A549 (cell line): ENCODE measurements around the gene LGALS4. TPM values are rescaled to one million over a fixed set of nuclear protein-coding genes. Genes with fewer than 3 reads are reported as not detected.

Source experiments
- ATAC-seq, 2 experiments: fragments of 200-7000 bp in 1 of 2; fragments of >200 bp in 1 of 2; cut with Nextera tagmentation in 1 of 2; cut with Tn5 transposase in 1 of 2; 3 replicates each; pipeline versions ENCODE4 v1.8.0 to v1.9.1; 2018 to 2020; ENCODE audit warnings: mild to moderate bottlenecking in 1 of 2, moderate library complexity in 1 of 2
- CTCF ChIA-PET: fragments of 300-600 bp; sonication (Branson Sonifier 250); formaldehyde crosslinking; extraction: SDS; loops from one replicate; lab custom pipeline; 2021; ENCODE audit warnings: antibody characterized with exemption, inconsistent platforms; lab: Yijun Ruan, JAX
- POLR2A ChIA-PET: fragments of 350-600 bp; formaldehyde crosslinking; extraction: SDS; loops from one replicate; lab custom pipeline; 2021; ENCODE audit warnings: antibody characterized with exemption, inconsistent platforms; lab: Yijun Ruan, JAX
- DNase-seq, 2 experiments: peaks; one replicate each; pipeline versions ENCODE4 v3.0.0 to v3.0.0-alpha.2; 2011 to 2016; ENCODE audit warnings: low read depth in 1 of 2, low spot score in 1 of 2
- FAIRE-seq: peaks from 2 replicates; lab custom pipeline; 2011; peaks lifted over from hg19 to GRCh38; lab: Jason Lieb, UNC
- H3K27ac ChIP-seq, 2 experiments: fragments of >200 bp; sonication (Bioruptor Twin); formaldehyde crosslinking; 3 replicates each; pipeline ENCODE4 v1.5.1; 2016 to 2017
- H3K4me1 ChIP-seq: fragments of >200 bp; sonication (Bioruptor Twin); formaldehyde crosslinking; 3 replicates; pipeline ENCODE4 v1.6.1; 2016
- H3K4me2 ChIP-seq: fragments of >200 bp; sonication (Bioruptor Twin); formaldehyde crosslinking; 3 replicates; pipeline ENCODE4 v1.6.1; 2016
- H3K4me3 ChIP-seq: fragments of >200 bp; sonication (Bioruptor Twin); formaldehyde crosslinking; 3 replicates; pipeline ENCODE4 v1.5.1; 2016
- H3K9me3 ChIP-seq: fragments of >200 bp; sonication (Bioruptor Twin); formaldehyde crosslinking; 3 replicates; pipeline ENCODE4 v1.6.1; 2016
- CEBPB ChIP-seq, 2 experiments: fragments of >200 bp in 1 of 2; sonication (Bioruptor Twin) in 1 of 2; formaldehyde crosslinking in 1 of 2; IDR thresholded peaks; 2 replicates each; pipeline ENCODE4 v1.6.1; 2012 to 2016
- CHD4 ChIP-seq: fragments of 200-600 bp; sonication (generic); IDR thresholded peaks from 2 replicates; pipeline ENCODE4 v1.6.1; 2016; ENCODE audit warnings: antibody characterized with exemption, mild to moderate bottlenecking, borderline replicate concordance
- EHMT2 ChIP-seq: fragments of 200-600 bp; sonication (generic); IDR thresholded peaks from 2 replicates; pipeline ENCODE4 v1.6.1; 2016; ENCODE audit warnings: antibody characterized with exemption, low read depth, mild to moderate bottlenecking, moderate library complexity
- EP300 ChIP-seq, 2 experiments: fragments of >200 bp; sonication (Bioruptor Twin); formaldehyde crosslinking; IDR thresholded peaks; 2 replicates in 1 of 2; 3 replicates in 1 of 2; pipeline ENCODE4 v1.6.1; 2016 to 2017
- FOSB ChIP-seq: fragments of 250-450 bp; sonication (Bioruptor Pico); IDR thresholded peaks from 2 replicates; pipeline ENCODE4 v1.5.0; 2020; ENCODE audit warnings: mild to moderate bottlenecking, moderate library complexity
- HOXA7 ChIP-seq: fragments of 250-450 bp; sonication (Bioruptor Pico); IDR thresholded peaks from 2 replicates; pipeline ENCODE4 v1.5.0; 2020; ENCODE audit warnings: mild to moderate bottlenecking, moderate library complexity
- JUNB ChIP-seq: fragments of >200 bp; sonication (Bioruptor Twin); formaldehyde crosslinking; IDR thresholded peaks from 2 replicates; pipeline ENCODE4 v1.6.1; 2016
- MAZ ChIP-seq: fragments of 150-350 bp; IDR thresholded peaks from 2 replicates; pipeline ENCODE4 v1.6.1; 2014; ENCODE audit warnings: antibody characterized with exemption, low read depth, low read length, borderline replicate concordance
- MYC ChIP-seq: IDR thresholded peaks from 2 replicates; pipeline ENCODE4 v1.6.1; 2012; ENCODE audit warnings: mild to moderate bottlenecking, inconsistent platforms, low read length, improper control_type of control experiment, borderline replicate concordance
- RFX5 ChIP-seq: fragments of 450-650 bp; IDR thresholded peaks from 2 replicates; pipeline ENCODE4 v1.7.1; 2014; ENCODE audit warnings: antibody characterized with exemption, mild to moderate bottlenecking, moderate library complexity
- RNF2 ChIP-seq: fragments of 200-600 bp; sonication (generic); IDR thresholded peaks from 2 replicates; pipeline ENCODE4 v1.6.1; 2016; ENCODE audit warnings: low read depth, mild to moderate bottlenecking, antibody characterized with exemption, moderate library complexity, borderline replicate concordance
- TP53 ChIP-seq: fragments of 250-450 bp; sonication (Bioruptor Pico); IDR thresholded peaks from 2 replicates; pipeline ENCODE4 v1.5.0; 2021; ENCODE audit warnings: mild to moderate bottlenecking, moderate library complexity
- WGBS: methylation state at CpG from one replicate; pipeline ENCODE4 v1.1.6; 2017; ENCODE audit errors: missing lambda C conversion rate; 5-methylcytosine and 5-hydroxymethylcytosine counted together
- polyA plus RNA-seq, 4 experiments: library from polyadenylated mRNA; depleted of rRNA in 3 of 4; stranded (reverse); fragments of >200 nt; fragmentation: RNase III in 1 of 4; extraction: RNeasy Plus Mini Kit Qiagen cat#74134 plus additional on column Dnase treatment in 1 of 4; gene quantifications; 2 replicates in 3 of 4; 3 replicates in 1 of 4; pipeline ENCODE4 v1.2.3, GENCODE V29; 2011 to 2017
- TF ChIP-seq, protein P1 (sequence below): IDR thresholded peaks from 2 replicates; pipeline ENCODE4 v1.6.1; 2012
- TF ChIP-seq, protein P2 (sequence below): fragments of 450-650 bp; IDR thresholded peaks from 2 replicates; pipeline ENCODE4 v1.6.1; 2014; ENCODE audit warnings: antibody characterized with exemption
- TF ChIP-seq, protein P3 (sequence below): IDR thresholded peaks from 2 replicates; pipeline ENCODE4 v1.6.1; 2012; ENCODE audit warnings: low read depth, borderline replicate concordance
- TF ChIP-seq, protein P4 (sequence below): IDR thresholded peaks from 2 replicates; pipeline ENCODE4 v1.6.1; 2012
- TF ChIP-seq, protein P5 (sequence below): fragments of 250-450 bp; sonication (Bioruptor Pico); IDR thresholded peaks from 2 replicates; pipeline ENCODE4 v1.5.0; 2020; ENCODE audit warnings: low read depth, mild to moderate bottlenecking, moderate library complexity

The LGALS4 gene
- polyA plus RNA-seq, 2 of the 4 experiments (the other 2 are of a cell fraction), result 0.94 to 2.5 TPM

DNA sequence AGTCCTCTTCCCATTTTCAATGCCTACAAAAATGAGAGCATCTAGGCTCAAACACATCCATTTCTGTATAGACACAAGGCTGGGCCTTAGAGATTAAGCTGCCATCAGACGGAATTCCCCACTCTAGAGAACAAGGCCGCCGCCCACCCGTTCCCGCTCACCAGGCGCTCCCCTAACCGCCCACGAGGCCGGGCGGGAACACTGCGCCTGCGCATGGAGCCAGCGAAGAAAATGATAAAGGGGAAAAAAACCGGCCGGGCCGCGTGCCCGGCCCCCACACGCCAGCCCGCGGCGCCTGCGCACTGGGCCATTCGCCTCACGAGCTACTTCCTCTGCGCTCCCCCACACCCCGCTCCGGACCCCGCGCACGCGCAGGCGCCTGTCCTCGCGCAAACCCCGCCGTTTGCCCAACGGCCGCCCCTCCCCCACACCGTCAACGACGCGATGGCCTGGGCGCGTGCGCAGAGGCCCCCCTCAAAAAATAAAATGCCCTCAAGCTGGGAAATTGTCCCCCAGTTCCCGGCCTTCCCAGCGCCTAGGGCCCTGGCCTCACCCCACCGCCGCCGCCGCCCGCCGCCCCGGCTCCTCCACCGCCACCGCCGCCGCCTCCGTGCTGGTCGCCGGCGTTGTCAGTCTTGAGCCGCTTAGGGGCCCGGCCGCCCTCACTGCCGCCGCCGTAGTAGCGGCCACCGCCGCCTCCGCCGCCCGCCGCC is 36.6 kb upstream of the LGALS4 start (continued):
- peak; percentile 100 for TF ChIP-seq MYC
- TF ChIP-seq, protein P1, sequence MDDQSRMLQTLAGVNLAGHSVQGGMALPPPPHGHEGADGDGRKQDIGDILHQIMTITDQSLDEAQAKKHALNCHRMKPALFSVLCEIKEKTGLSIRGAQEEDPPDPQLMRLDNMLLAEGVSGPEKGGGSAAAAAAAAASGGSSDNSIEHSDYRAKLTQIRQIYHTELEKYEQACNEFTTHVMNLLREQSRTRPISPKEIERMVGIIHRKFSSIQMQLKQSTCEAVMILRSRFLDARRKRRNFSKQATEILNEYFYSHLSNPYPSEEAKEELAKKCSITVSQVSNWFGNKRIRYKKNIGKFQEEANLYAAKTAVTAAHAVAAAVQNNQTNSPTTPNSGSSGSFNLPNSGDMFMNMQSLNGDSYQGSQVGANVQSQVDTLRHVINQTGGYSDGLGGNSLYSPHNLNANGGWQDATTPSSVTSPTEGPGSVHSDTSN, result peak; percentile 77
- TF ChIP-seq EP300 (IDR thresholded peaks at IDR 0.05), result peak in 1 of 2 experiments; percentile 43; a peak in 1 of 5 replicates
- TF ChIP-seq, protein P2, sequence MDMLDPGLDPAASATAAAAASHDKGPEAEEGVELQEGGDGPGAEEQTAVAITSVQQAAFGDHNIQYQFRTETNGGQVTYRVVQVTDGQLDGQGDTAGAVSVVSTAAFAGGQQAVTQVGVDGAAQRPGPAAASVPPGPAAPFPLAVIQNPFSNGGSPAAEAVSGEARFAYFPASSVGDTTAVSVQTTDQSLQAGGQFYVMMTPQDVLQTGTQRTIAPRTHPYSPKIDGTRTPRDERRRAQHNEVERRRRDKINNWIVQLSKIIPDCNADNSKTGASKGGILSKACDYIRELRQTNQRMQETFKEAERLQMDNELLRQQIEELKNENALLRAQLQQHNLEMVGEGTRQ, result peak; percentile 75
- TF ChIP-seq, protein P3, sequence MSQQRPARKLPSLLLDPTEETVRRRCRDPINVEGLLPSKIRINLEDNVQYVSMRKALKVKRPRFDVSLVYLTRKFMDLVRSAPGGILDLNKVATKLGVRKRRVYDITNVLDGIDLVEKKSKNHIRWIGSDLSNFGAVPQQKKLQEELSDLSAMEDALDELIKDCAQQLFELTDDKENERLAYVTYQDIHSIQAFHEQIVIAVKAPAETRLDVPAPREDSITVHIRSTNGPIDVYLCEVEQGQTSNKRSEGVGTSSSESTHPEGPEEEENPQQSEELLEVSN, result peak; percentile 99
- TF ChIP-seq CHD4, result no peak
- no peak for TF ChIP-seq FOSB
- TF ChIP-seq CEBPB (IDR thresholded peaks at IDR 0.05), result peak in 1 of 2 experiments; percentile 66; a peak in 1 of 4 replicates
- TF ChIP-seq, protein P4, sequence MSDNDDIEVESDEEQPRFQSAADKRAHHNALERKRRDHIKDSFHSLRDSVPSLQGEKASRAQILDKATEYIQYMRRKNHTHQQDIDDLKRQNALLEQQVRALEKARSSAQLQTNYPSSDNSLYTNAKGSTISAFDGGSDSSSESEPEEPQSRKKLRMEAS, result peak; percentile 100
- TF ChIP-seq, all 56 proteins: peak for 22

DNA sequence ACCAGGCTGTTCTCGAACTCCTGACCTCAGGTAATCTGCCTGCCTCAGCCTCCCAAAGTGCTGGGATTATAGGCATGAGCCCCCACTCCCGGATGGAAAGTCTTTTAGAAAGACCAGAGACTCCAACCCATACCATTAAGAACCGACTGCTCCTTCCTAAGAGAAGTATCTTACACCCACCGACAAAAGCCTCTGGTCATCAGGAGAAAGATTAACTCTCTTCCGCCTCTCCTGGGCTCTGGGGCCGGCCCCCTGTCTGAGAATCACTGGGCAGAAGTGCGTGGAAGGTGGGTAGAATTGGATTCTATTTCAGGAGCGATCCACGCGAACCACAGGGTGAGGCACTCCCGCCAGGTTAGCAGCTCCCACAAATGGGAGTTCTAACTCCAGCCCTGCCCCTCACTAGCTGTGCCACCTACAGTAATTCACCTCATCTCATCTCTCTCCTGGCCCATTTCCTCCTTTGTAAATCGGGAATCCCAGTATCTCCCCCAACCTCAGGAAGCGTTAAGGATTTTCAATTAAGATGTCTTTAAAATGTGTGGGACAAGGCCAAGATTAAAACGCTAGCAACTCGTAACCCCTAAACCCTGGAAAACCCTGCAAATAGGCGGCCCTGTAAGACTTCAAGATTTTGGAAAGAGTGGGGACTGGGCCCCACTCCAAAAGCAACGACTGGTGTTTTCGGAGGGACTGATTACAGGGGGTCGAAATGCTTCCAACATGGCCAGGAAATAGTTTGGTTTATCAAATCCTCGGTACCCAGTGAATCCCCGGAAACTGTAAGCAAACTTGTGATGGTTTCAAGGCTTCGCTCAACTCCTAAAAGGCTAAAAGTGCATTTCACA is 35.8 kb upstream of the LGALS4 start:
- peak; percentile 59 for FAIRE-seq
- CTCF ChIA-PET, result interaction anchor here (0.5 to 4.3 kb wide), 22 partner anchors 8 to 214 kb away, joined by 3 to 21 read pairs (median 3); partner anchors contain the start of genes ECH1, MRPS12 and SARS2
- 7% methylated on average over 22 of the region's 22 CpGs for WGBS
- Histone ChIP-seq H3K9me3 (no peaks in the 10 kb centered on the region), H3K27ac (peak overlapping the region; percentile 93 to 96), H3K4me3 (peak overlapping the region; percentile 69)
- ATAC-seq, result no peak
- TF ChIP-seq HOXA7 (peak; percentile 75; the same call in 1 of the 2 replicates), RFX5 (peak; percentile 14; the same call in 1 of the 2 replicates), FOSB (peak; percentile 70; the same call in 1 of the 2 replicates), RNF2 (no peak), TP53 (CRISPR knock-in tag) (peak; percentile 87)
- TF ChIP-seq, protein P3, result no peak
- TF ChIP-seq, protein P5, sequence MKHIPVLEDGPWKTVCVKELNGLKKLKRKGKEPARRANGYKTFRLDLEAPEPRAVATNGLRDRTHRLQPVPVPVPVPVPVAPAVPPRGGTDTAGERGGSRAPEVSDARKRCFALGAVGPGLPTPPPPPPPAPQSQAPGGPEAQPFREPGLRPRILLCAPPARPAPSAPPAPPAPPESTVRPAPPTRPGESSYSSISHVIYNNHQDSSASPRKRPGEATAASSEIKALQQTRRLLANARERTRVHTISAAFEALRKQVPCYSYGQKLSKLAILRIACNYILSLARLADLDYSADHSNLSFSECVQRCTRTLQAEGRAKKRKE (CRISPR knock-in tag), result peak; percentile 36; the same call in 1 of the 2 replicates
- TF ChIP-seq, all 56 proteins: peak for 5
- POLR2A ChIA-PET, result interaction anchor here (0.5 to 2.8 kb wide), 37 partner anchors 10 to 917 kb away, joined by 3 to 62 read pairs (median 4); partner anchors contain the start of genes ACTN4, ECH1, EIF3K and FBXO17
- peak overlapping the region; percentile 85 for H3K4me2 ChIP-seq
- peaks cover 56% of the 10 kb centered on the region for H3K4me1 ChIP-seq
- DNase-seq, result peak in 1 of 2 experiments; percentile 39

DNA sequence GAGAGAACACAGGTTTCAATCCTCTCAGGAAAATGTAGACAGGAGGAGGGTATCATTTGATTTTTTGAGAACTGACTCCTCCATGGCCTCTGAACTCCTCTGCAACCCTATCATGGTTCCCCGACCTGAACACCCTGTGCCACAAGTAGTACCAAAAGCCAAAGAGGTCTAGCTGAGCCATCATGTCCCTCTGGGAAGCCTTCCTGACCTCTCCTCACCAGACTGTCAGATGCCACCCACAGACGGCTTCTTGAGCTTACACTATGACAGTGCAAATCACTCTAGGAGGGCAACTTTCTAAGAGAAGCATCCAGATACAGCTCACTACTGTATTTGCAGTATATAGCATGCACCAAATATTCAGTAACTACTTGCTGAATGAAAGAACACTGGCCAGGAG is 33.4 kb upstream of the LGALS4 start:
- H3K27ac ChIP-seq, result peak overlapping the region in 1 of 2 experiments; percentile 93; a peak in 2 of 6 replicates
- H3K4me1 ChIP-seq, result peaks cover 69% of the 10 kb centered on the region
- POLR2A ChIA-PET, result interaction anchor here (1.0 to 1.9 kb wide), 3 partner anchors 8 to 14 kb away, joined by 5 to 12 read pairs (median 8); partner anchors contain the start of gene ECH1
- no peak overlapping the region for H3K4me3 ChIP-seq
- H3K9me3 ChIP-seq, result no peaks in the 10 kb centered on the region
- H3K4me2 ChIP-seq, result peak overlapping the region; percentile 1; the same call in 1 of the 3 replicates
- DNase-seq, result peak in 1 of 2 experiments; percentile 18
- no peak for FAIRE-seq
- ATAC-seq, result no peak
- CTCF ChIA-PET, result interaction anchor here (0.9 to 4.3 kb wide), 10 partner anchors 8 to 443 kb away, joined by 3 to 21 read pairs (median 4); partner anchors contain the start of genes FAM98C, NFKBIB and SIRT2
- TF ChIP-seq JUNB, result no peak
- no peak for TF ChIP-seq MAZ
- TF ChIP-seq EHMT2, result no peak
- TF ChIP-seq, all 56 proteins: peak for 0
- WGBS, result 80% methylated on average over 2 of the region's 2 CpGs
